Mucosa of gallbladder (tissue), 1 donor: ENCODE measurements around the gene PDZD7. TPM values are rescaled to one million over a fixed set of nuclear protein-coding genes. Genes with fewer than 3 reads are reported as not detected.

Experiments used
- DNase-seq: peaks from one replicate; pipeline ENCODE4 v3.0.0-alpha.2; 2020; ENCODE audit warnings: low spot score
- total RNA-seq: library from RNA; stranded (reverse); gene quantifications from one replicate; pipeline ENCODE4 v1.2.1, GENCODE V29; 2021
- donor health status: DM: no; HTN: no; CAD: no.

The PDZD7 gene
- 5.3 TPM for total RNA-seq

DNA sequence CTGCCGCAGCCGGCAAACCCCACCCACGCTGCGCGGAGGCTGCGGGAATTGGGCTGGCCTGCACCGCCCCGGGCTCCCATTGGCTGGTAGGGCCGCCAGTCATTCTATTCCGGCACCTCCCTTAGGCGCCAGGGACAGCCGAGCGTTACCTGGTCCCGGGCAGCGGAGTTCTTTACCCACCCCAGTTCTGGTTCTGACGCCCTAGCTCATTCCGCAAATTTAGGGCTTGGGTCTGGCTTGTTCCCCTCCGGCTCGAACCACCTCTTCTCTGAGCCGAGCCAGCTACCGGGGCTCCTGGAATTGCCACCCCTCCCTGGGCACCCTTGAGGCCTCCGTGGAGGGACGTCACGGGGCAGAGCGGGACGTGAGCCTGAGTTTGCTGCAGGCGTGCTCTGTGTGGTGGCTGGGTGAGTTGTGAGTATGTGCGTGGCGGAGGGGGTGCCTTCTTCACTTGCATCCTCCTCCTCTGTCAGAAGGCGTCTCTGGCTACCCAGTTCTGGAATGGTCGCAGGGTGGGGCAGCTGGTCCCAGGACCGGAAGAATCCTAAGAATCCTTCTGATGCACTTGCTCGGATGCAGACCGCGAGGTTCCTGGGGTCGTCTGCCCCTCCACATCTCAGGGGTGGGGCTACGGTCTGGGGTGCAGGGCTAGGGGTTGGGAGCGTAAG, at the start of gene PDZD7, which contains the start of gene SFXN3:
PDZD7 (minus strand) TSS at position 2 of the 668 bp plus-strand sequence. CDS start 910 bp downstream, outside the sequence.
SFXN3 (plus strand) TSS at position 107 of the 668 bp plus-strand sequence. CDS start 3,461 bp downstream, outside the sequence.
- peak; percentile 97 for DNase-seq

DNA sequence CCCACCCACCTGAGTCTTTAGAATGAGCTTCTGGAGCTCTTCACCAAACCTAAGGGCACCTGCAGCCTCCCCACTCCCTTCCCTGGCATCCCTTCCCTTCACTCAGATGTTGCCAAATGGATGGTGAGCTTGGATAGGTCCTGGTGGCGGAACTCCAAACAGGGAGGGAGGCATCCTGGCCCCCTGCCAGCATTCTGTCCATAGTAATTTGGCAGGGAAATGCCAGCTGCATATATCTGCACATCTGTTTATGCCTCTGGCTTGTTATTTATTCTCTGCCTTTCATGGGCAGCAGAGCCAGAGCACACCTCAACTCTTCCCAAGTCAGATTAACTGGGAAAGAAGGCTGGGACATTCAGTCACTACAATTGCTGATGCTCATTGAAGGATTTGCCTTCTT, 48.9 kb upstream of the PDZD7 start:
- DNase-seq = no peak

DNA sequence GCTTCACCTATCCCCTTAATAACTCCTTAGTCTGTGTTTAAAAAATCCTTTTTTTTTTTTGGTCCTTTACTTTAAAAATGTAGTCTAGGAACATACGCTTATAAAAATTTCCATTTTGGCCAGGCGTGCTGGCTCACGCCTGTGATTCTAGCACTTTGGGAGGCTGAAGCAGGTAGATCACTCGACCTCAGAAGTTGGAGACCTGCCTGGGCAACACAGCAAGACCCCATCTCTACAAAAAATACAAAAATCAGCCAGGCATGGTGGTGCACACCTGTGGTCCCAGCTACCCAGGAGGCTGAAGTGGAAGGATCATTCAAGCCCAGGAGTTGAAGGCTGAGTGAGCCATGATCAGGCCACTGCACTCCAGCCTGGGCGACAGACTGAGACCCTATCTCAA, 45.7 kb upstream of the PDZD7 start:
- no peak for DNase-seq

DNA sequence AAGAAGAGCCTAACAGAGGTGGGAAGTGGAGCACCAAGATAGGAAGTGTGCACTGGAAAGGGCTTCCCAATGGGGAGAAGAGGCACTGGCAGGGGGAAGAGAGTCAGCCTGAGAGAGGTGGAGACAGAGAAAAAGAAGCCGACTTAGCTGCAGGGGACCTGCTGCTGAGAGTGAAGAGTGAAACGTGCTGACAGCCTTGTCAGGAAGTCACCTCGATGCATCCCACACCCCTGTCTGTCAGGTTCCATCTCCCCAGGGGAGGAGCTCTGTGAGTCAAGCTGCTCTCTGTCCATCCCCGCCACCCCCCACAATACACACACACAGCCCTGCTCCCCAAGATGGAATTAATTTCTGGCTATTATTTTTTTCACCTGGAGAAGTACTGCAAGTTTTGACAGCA, 44.8 kb upstream of the PDZD7 start:
- no peak for DNase-seq

DNA sequence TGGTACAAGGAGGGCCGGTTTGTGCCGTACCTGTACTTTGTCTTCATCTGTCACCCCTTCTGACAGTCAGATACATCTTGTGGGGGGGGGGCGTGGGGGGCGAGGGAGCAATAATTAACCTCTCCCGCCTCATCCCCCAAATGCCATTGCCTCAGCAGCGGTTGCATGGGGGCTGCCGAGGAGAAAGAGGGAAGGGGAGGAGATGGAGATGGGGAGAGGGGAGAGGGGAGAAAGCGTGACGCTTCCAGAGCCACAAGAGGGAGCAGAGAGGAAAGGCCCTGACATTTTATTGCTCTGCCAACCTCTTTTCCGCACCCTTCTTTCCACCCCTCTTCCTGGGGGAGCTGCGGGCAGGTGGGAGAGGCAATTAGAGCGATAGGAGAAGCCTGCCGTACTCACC, 42.7 kb upstream of the PDZD7 start:
- DNase-seq = no peak

DNA sequence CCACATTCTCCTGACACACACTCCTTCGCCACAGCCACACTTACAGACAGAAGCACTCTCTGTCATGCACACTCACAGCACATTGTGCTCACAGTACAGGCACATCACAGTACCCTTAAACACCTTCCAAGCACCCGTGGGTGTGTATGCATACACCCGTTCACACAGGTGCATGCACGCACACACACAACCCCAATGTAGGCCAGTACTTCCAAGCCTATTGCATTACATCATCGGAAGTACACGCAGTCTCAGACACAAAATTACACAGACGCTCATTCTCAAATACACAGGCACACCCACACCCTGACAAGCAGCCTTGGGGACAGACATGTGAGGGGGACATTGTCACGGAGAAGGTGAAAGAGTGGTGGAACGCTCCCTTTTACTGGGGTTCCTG, 42.0 kb upstream of the PDZD7 start:
- DNase-seq = no peak

DNA sequence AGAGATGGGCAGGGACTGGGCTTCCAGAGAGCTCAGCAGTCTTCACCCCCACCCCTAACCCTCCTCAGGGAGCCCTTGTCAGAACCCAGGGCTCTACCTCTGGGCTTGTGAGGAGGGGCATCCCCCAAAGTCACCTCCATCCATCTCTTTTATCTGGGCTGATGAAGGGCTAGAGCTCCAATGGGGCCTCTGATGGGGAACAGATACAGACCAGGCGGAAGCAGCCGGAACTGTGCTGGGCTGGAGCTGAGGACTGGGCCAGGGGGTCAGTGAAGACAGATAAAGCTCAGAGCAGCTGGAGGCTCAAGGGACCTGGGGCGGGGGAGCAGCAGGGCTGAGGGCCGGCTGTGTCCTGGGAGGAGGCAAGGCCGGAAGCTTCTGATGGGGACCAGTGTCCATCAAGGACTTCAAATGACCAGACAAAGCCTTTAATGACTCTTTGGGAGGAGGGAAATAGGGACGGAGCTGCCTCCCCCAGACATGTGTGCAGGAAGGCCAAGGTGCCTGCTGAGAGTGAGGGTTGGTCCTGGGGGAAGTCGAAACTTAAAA, 41.0 kb upstream of the PDZD7 start:
- no peak for DNase-seq

DNA sequence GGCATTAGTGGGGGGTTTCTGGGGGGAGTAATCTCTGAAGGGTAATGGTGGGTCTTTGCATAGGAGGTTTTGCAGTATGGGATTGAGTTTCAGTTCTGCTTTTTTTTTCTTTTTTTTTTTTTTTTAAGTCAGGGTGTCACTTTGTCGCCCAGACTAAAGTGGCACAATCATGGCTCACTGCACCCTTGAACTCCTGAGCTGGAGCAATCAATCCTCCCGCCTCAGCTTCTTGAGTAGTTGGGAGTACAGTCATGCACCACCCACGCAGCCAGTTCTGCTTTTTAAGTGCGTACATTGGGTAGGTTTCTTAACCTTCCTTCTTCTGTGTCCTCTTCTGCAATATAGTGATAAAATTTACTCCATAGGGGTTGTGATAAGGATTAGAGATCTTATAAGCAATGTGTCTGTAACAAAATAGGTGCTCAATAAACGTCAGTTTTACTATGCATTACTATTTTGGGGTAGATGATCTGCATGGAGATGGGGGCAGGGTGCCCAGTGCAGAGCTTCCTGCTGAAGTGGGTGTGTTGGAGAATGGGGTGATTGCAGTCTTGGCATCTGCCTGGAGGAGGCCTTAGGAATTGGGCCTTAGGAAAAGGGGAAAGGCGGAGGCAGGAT, 40.4 kb upstream of the PDZD7 start:
- no peak for DNase-seq

DNA sequence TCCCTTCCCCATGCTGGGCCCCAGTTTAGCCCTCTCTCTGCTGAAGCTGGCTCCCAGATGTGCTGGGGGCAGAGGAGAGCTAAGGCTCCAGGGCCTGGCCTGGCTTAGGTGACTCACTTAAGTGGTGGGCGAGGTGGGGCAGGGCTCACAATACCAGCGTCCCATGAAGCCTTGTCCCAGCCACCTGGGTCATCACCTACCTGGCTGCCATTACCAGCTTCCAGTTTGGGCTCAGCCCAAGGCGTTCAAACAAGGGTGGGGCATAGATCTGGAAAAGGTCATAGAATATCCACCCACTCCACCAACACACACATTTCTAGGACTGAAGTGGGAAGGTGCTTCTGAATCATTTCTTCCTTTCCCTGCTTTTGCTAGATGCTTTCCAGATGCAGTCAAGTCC, 39.2 kb upstream of the PDZD7 start:
- DNase-seq = no peak

DNA sequence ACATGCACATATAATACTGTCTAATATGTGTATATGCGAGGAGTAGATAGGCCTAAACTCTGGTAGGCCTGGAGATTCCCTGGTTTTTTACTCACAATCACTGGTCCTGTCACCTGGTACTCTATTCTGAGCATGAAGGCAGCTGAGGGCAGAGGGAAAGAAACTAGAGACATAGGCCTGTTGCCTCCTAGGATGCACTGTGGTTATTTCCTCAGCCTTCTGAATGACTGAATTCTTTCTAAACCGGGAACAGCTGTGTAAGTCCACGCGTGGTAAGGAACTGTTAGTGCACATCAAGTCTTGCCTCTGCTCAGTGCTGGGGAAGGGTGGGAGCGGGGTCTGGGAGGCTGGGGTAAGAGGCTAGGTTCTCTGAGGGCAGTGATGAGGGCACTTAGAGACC, 38.5 kb upstream of the PDZD7 start:
- no peak for DNase-seq

DNA sequence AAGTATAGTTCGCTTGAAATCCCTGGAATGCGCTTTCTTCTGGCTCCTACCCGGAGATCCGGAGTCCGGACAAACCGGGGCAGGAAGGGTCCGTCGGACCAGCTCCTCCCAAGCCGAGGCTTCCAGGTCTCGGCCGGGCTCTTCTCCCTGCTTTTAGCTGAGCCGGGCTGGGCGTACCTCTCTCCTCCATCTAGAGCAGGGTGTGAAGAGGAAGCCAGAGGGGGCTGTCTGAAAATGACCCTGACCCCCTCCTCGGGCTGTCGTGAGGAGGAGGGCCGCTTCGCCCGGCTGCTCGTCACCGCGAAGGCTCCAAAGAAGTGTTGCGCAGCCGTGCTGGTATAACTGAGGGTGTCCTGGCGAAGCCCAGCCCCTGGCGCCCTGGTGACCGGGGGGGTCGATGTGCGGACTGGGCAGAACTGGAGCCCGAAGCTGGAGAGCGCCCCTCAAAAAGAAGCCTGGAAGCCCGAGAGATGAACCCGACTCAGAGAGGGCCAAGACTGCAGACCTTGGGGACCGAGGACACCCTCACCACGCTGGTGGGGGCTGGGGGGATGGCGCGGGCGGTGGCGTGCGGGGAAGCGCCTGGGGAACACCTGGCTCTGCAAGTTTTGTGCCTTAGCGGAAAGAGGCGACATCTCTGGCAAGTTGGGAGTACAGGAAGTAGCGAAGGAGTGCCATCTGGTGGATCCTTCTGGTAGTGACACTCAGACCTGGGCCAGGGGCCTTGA, 36.6 kb upstream of the PDZD7 start:
- DNase-seq = peak; percentile 78

DNA sequence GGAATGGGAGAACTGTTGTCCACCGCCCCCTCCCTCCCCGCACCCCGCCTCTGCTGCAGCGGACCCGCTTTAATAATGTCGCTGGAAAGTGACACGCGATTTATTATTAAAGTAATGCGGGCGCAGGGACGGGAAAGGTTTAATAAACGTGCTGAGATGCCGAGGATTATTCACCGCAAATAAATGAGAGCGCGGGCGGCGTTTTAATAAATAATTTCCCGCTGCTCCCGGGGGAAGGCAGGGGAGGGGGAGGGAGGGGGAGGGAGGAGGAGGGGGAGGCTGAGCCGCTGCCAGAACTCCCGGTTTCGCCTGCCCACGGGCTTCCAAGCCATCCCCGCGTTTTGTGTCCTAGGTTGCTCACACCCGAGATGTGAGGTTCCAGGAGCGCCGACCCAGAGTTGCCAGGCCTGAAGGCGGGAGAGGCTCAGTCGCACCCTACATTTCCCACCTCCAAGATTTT, 36.0 kb upstream of the PDZD7 start:
- no peak for DNase-seq

DNA sequence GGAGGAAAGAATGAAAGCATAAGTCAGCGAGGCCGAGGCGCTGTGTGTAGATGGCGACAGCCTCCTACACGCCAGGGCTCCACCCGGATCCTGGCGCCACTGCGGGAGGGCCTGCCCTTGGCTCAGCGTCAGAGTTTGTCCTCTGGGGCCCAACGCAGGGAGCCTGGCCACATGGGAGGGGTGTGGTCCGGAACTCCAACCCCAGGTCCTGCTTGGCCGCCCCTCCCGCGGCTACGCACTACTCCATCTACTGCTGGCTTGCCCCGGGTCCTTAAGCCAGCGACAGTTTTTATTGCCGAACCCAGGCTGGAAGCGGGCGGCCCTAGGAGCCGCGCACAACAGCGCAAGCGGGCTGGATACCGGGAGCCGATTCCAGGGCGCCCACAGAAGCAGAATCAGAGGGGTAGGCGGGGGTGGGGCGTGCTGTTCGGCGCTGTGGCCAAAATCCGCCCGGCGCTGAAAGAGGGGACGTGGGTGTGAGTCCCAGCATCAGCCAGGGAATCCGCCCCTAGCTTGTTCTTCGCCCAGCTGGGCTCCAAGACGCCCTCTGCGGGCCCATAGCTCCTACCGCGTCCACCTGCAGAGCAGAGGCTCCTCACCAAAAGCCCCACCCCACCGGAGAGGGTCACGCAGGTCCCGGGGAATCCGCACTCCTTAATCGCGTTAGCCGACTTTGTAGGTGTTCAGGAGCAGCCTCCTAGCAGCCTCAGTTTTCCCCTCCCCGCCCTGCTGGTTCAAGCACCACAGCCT, 35.4 kb upstream of the PDZD7 start:
- peak; percentile 71 for DNase-seq

DNA sequence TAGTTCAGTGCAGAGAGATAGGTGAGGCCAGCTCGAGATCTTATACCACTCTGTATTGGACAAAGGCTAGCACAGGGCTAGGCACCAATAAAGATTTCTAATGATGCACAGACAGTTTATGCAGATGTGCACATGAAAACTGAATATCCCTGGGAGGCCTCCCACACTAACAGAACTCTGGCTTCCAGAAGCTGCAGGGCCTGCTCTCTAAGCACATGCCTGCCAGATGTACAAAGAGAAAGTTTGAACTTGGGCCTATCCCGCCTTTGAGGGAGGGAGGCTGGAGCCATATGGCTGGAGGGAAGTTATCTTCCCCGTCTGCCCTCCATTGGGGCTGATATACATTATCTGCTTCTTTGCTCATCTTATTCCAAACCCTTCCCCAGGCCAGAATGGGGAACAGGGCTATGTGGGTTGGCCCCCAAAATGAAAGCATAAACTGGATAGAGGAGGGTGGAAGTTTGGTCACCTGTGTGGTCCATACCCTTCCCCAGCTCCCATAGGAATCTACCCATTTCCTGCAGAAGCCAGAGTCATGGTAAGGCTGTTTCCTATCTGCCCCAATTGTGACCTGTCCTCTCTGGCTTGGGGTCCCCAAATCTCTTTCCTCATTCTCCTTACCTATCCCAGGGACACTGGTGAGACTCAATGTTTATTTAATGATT, 34.7 kb upstream of the PDZD7 start:
- no peak for DNase-seq

DNA sequence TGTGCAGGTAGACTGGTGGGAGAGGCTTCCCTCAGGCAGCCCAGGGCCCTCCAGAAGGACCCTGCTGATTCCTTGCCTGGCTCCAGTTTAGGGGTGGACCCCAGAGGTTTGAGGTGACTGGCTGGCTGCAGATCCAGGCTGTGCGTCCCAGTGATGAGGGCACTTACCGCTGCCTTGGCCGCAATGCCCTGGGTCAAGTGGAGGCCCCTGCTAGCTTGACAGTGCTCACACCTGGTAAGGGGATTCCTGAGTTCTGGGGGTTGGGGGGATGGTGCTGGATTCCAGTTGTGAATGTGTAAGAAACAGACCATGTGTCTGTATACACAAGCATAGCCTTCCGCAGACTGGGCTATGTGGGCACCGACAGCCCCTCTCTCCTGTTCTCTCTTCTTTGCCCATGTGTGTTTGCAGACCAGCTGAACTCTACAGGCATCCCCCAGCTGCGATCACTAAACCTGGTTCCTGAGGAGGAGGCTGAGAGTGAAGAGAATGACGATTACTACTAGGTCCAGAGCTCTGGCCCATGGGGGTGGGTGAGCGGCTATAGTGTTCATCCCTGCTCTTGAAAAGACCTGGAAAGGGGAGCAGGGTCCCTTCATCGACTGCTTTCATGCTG, 33.6 kb upstream of the PDZD7 start:
- no peak for DNase-seq

DNA sequence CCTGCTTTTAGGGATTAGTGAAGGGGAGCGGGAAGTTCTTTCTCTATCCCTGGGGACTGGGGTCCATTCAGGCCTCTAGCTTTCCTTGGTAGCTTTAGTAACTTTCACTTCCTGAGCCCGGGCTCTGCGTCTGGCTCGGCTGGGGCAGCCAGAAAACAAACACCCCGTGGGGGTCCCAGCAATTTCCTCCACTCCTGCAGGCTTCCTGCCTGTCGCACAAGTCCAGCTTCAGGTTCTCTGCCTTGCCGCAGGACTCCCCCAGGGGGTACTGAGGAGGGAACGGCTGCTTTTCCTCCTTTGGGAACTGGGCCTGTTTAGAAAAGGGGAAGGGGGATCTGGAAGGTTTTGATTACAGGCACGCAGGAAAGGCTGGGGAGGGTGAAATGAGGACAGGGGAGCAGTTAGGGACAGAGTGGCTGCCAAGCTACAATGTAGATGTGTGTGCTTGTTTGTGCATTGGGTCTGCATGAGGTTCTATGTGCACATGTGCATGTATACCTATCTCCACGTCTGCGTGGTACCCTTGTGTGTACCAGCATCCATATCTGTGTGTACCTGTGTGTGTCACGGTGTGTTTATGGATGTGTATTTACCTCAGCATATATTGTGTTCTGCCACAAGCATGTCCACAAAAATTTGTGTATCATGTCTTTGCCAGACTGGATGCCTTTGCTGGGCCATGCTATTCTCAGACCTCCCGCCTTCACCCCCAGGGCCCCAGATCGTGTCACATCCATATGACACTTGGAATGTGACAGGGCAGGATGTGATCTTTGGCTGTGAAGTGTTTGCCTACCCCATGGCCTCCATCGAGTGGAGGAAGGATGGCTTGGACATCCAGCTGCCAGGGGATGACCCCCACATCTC, 32.9 kb upstream of the PDZD7 start:
- no peak for DNase-seq

DNA sequence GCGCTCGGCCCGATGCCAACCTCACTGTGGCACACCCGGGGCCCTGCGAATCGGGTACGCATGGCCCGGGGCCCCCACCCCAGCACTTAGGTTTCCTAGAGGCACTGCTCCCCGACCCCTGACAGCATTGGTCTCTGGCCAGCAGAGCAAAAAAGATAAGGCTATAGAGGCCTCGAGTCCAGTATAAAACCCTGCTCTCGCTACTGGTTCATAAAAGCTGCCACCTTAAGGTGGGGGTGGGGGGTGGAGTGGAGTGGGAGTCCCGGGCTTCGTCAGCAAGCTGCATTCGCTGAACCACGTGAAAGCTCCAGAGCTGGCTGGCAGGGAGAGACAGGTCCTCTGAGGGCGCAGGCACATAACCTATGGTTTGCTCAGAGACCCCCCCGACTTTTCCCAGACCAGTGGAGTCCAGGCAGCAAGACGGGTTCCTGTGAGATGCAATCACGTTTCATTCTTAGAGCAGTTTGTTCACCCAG, 32.2 kb upstream of the PDZD7 start:
- no peak for DNase-seq

DNA sequence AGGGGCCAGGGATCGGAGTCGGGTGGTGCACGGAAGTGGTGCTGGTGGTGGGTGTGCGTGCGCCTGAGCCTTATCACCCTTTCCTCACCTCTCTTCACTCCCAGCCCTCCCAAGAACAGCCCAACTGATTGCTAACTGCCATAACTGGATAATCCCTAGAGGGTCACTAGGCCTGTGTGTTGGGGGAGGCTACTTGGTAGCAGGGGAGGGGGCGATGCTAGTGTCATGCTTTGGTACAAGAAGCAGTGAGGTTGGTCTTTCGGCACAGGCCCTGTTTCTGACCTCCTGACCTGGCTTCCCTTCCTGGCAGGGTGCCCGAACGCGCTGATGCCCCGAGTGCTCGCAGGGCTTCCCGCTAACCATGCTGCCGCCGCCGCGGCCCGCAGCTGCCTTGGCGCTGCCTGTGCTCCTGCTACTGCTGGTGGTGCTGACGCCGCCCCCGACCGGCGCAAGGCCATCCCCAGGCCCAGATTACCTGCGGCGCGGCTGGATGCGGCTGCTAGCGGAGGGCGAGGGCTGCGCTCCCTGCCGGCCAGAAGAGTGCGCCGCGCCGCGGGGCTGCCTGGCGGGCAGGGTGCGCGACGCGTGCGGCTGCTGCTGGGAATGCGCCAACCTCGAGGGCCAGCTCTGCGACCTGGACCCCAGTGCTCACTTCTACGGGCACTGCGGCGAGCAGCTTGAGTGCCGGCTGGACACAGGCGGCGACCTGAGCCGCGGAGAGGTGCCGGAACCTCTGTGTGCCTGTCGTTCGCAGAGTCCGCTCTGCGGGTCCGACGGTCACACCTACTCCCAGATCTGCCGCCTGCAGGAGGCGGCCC, 31.5 kb upstream of the PDZD7 start:
- peak; percentile 34 for DNase-seq
